Liver (tissue), 3 donors: ENCODE results near the gene RAB13.

Experiments used
- HNF4G ChIP-seq: IDR thresholded peaks from 2 replicates; pipeline ENCODE4 v1.6.1; 2016; ENCODE audit warnings: antibody characterized with exemption
- JUND ChIP-seq, 2 donors: IDR thresholded peaks; 2 replicates each; pipeline ENCODE4 v1.6.1; 2016; ENCODE audit warnings: antibody characterized with exemption in 2 of 2
- RAD21 ChIP-seq, 2 donors: IDR thresholded peaks; 2 replicates each; pipeline ENCODE4 v1.6.1; 2016; ENCODE audit warnings: antibody characterized with exemption in 2 of 2, mild to moderate bottlenecking in 2 of 2
- TAF1 ChIP-seq: conservative IDR thresholded peaks from 2 replicates; pipeline ENCODE4 v1.6.1; 2016; ENCODE audit warnings: antibody characterized with exemption, mild to moderate bottlenecking
- YY1 ChIP-seq: IDR thresholded peaks from 2 replicates; pipeline ENCODE4 v1.6.1; 2016; ENCODE audit warnings: antibody characterized with exemption, mild to moderate bottlenecking
- TF ChIP-seq, protein P1 (sequence below): fragments of 150-350 bp; IDR thresholded peaks from 2 replicates; pipeline ENCODE4 v1.5.1; 2017; ENCODE audit warnings: improper control_type of control experiment, low read depth, low read length; ENCODE audit not compliant: missing input control
- donor health status: healthy.
- donor health status: healthy.

DNA sequence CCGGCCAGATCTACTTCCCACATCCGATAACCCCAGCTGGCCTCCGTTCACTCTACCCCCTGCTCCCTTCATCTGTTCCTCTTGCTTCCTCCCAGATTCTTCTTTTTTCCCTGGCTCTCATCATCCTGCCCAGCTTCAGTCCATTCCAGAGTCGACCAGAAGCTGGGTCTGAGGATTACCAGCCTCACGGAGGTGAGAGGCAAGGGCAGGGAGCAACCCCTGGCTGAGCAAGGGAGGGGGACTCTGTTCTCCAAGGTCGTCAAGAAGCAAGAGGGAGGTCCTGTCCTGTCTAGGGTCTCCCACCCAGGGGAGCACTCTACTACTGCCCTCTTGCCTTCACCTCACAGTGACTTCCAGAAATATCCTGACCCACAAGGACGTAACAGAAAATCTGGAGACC, 12.6 kb downstream of the RAB13 start:
- TF ChIP-seq, protein P1, sequence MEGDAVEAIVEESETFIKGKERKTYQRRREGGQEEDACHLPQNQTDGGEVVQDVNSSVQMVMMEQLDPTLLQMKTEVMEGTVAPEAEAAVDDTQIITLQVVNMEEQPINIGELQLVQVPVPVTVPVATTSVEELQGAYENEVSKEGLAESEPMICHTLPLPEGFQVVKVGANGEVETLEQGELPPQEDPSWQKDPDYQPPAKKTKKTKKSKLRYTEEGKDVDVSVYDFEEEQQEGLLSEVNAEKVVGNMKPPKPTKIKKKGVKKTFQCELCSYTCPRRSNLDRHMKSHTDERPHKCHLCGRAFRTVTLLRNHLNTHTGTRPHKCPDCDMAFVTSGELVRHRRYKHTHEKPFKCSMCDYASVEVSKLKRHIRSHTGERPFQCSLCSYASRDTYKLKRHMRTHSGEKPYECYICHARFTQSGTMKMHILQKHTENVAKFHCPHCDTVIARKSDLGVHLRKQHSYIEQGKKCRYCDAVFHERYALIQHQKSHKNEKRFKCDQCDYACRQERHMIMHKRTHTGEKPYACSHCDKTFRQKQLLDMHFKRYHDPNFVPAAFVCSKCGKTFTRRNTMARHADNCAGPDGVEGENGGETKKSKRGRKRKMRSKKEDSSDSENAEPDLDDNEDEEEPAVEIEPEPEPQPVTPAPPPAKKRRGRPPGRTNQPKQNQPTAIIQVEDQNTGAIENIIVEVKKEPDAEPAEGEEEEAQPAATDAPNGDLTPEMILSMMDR = no peak
- TF ChIP-seq YY1 = no peak
- no peak for TF ChIP-seq RAD21 (IDR thresholded peaks at IDR 0.05)
- no peak for TF ChIP-seq HNF4G
- TF ChIP-seq JUND (IDR thresholded peaks at IDR 0.05) = no peak
- TF ChIP-seq TAF1 = no peak
